Adrenal gland (tissue), 5 donors: Measurements from ENCODE around the gene CACNA1E.

Experiments
- POLR2A ChIP-seq, 2 donors: fragments of 450-650 bp; IDR thresholded peaks; one replicate each; pipeline ENCODE4 v1.6.1; 2017; ENCODE audit warnings: antibody characterized with exemption in 2 of 2, mild to moderate bottlenecking in 2 of 2, moderate library complexity in 1 of 2
- TF ChIP-seq, protein P1 (sequence below), 6 experiments: fragments of 450-650 bp in 4 of 6; fragments of 200-600 bp in 2 of 6; sonication (generic) in 1 of 6; IDR thresholded peaks; 1 replicate in 5 of 6; 2 replicates in 1 of 6; pipeline versions ENCODE4 v1.5.1 to v1.8.0; 2016 to 2021; ENCODE audit warnings: antibody characterized with exemption in 6 of 6, mild to moderate bottlenecking in 2 of 6, moderate library complexity in 1 of 6
- donor health status: DM: no; HTN: no; CAD: no.

DNA sequence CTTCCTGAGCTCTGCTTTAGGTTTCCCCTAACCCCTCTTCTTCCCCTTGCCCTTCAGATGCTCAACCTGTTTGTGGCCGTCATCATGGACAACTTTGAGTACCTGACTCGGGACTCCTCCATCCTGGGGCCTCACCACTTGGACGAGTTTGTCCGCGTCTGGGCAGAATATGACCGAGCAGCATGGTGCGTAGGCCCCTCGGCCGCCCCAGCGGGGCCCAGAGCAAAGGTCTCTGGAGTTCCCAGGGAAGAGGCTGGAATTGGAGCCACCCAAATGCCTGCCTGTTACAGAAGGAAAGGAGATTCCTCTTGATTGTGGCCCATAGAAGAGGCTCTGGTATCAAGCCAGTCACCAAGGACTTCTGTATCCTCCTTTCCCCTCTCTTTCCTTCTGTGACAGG is 292.7 kb downstream of the CACNA1E start:
- TF ChIP-seq, protein P1, sequence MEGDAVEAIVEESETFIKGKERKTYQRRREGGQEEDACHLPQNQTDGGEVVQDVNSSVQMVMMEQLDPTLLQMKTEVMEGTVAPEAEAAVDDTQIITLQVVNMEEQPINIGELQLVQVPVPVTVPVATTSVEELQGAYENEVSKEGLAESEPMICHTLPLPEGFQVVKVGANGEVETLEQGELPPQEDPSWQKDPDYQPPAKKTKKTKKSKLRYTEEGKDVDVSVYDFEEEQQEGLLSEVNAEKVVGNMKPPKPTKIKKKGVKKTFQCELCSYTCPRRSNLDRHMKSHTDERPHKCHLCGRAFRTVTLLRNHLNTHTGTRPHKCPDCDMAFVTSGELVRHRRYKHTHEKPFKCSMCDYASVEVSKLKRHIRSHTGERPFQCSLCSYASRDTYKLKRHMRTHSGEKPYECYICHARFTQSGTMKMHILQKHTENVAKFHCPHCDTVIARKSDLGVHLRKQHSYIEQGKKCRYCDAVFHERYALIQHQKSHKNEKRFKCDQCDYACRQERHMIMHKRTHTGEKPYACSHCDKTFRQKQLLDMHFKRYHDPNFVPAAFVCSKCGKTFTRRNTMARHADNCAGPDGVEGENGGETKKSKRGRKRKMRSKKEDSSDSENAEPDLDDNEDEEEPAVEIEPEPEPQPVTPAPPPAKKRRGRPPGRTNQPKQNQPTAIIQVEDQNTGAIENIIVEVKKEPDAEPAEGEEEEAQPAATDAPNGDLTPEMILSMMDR (IDR thresholded peaks at IDR 0.05): no peak
- TF ChIP-seq POLR2A (IDR thresholded peaks at IDR 0.05): no peak
